ENCODE data around the gene CHI3L2. TPM values are rescaled to one million over a fixed set of nuclear protein-coding genes. Genes with fewer than 3 reads are reported as not detected.

The CHI3L2 gene
- total RNA-seq, 1 donor from 2014 or later, result 2.8 TPM

DNA sequence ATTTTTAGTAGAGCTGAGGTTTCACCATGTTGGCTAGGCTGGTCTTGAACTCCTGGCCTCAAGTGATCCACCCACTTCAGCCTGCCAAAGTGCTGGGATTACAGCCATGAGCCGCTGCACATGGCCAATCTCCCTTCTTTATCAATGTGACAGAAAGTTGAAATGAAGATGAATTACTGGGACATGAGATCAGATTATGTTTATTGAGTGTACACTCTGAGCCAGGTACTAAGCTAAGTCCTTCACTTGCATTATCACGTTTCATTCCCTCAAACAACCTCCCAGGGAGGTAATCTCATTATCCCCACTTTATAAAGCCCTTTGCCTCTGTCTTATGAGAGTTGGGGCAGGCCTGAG lies 6.3 kb upstream of the CHI3L2 start:
- no peak for DNase-seq (ENCODE audit: low spot score)

DNA sequence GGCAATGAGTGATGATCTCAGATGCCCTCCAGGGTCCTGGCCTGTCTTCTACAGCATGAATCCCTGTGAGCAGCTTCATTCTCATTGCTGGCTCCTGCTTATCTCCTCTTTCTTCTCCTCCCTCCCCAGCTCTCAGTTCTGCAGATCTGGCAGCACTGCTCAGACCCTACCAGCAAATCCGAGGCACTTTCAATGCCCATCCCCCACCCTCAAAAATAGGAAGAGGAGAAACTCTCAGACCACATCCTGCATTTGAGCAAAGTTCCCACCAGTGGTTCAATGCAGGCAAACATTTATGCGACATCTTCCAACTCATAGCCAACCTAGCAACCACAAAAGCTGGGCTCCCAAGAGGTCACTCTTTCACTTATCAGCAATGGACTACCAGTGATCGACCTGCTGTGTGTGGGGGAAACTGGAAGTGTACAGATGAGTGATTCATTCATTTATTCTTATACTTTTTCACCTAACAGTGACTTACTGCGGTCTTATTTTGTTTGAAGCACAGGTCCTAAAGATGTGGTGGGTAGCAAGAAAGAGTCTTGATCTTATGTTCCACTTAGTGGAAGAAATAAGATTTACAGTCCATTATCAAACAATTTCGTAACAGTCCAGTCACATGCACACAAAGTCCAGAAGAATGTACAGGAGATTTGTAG lies 5.8 kb upstream of the CHI3L2 start:
- peak; percentile 33 for DNase-seq (ENCODE audit: low spot score)

DNA sequence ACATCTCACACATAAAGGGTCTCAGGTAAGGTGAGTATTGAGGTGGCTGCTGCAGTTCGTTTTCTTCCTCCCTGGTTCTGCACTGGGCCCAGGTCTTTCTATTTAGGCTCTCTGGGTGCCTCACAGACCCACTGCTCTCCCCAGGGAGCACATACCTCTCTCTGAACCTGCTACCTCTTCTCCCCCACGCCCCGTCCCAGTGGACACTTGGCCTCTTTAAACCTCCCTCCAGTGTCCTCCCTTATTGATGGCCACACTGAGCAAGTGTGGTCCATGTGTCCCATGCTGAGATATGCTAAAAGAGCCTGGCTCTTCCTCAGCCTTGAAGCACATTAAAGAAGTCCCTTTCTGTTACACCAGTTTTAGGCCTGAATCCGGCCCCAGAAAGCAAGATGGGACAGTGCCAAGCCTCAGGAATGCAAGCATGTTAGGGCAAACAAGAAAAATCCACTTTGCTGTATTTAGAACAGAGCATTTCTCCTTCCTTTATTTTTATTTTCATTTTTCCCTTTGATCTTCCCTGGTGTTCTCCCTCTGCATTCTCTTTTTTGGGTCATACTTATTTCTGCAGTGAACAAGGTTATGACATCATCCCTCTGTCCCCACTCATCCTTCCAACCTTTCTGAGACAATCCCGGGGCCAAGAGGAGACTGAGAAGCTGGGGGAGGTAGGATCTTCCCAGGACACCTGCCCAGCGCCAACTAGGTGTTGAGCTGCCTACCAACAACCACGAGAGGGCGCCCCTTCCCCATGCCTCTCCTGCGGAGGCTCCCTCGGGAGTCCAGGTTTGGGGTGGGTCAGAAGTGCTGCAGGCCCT lies 5.0 kb upstream of the CHI3L2 start:
- DNase-seq (ENCODE audit: low spot score), result peak; percentile 68

DNA sequence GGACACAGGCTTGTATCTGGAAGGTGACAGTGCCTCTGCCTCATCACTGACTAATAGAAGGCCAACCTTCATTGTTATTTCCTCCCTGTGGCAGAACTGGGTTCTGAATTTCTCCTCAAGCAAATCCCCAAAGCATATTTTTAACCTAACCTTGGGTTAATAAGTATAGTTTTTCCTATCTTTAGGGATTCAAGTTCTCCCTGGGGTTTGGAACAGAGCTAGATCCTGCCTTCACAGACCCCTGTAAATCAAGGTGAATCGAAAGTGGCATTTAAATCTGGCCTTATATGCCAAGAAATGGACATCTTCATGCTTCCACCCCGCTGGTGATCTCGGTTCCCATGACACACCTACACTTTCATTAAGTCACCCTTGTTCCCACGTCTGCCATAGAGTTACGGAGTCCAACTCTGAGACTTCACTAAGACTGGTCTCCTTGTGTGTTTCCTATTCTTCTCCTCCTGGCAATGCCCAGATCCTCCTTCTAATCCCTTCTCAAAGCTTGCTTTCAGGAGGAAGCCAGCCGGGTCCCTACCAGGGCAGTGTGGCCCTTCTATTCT lies 4.3 kb upstream of the CHI3L2 start:
- no peak for DNase-seq (ENCODE audit: low spot score)

DNA sequence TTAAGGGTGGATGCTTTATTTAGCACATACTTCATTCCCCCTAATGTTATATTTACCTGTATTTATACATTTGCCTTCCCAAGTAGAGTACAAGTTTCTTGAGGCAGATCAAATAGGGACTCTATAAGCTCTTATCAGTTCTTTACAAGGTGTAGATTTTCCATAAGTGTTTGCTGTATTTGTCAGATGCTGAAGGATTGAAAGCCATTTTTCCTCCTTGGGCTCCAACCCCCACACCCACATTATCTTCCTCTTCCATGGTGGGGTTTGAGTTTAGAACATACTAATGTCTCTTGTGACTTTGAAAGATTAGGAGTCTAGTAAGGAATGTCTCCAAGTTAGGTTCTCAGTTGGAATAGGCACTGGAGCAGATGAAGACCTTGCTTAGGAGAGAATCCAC lies 2.4 kb upstream of the CHI3L2 start:
- DNase-seq (ENCODE audit: low spot score), result no peak

DNA sequence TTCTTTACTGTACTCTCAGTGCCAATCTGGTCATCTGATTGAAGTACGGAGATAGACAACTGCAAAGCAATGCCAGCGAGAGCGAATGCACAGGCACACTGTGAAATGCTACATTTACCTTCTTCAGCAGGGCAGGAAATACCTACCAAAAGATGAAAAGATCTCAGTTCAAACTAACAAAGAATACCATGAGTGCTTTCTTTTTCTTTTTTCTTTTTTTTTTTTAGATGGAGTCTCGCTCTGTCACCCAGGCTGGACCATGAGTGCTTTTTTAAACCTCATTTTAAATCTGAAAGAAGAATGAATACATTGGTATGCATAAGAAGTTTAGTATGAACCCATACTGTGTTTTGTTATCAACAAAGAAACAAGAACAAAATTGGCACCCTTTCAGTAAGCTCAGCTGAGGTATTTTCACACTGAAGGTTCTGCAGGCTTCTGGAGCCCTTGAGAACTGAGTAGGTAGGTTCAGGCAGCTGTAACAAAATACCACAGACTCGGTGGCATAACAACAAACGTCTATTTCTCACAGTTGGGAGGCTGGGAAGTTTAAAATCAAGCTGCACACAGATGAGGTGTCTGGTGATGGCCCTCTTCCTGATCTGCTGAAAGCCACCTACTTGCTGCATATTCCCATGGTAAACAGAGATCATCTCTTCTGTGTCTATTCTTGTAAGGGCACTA lies 1.7 kb upstream of the CHI3L2 start:
- DNase-seq (ENCODE audit: low spot score), result no peak

DNA sequence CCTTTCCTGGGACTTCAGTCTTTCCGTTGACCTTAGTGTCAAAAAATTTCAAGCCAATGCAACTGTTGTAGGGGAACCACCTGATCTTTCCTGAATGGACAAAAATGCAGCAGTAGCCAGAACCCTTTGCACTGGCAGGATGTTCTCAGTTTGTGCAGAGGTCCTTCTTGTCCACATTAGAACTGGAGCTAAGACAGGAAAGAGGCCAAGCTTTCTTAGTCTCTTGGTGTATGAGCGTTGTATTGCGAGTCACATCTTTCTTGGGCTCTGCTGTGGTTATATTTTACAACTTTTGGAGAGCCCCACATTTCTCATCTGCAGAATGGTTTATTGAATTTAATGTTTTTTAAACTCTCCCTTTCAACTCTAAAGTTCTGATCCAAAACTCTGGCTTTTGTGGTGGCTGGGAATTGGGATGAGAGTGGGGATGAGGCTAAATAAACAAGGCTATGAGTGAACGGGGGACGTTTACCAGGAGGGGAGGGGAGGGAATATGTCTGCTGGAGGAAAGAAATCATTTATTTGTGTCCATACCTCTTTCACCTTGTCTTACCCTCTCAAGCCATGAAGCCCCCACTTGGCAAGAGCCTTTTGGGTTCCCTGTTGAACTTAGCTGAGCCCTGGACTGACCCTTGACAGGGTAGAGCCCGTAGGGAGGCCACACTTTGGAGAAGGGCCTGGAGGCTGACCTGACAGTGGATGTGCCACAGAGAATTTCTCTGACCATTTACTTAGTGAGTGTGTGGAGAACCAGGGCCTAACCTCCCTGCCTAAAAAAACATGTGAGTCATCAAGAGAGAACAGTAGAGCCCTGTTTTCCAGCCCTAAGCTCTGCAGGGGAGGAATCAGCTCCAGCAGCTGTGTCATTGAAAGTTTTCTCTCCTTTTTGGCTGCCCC lies 586 bp downstream of the CHI3L2 start:
- peak; percentile 32 for DNase-seq (ENCODE audit: low spot score)

DNA sequence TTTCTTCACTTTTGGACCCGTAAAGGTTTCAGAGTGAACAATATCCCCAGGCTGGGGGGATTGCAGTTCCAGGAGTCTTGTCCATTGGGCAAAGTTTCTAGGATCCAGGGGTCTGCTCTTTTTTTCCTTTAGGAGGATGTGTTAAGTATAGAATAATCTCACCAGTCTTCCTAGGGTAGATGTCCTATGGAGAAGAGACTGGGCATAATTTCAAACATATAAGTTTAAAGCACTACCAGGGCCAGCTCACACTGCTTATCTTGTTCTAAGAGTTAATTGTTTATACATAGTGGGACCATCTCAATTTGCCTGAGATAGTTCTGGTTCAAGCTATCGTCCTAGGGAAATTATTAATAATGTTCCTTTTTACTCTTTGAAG lies 1.2 kb downstream of the CHI3L2 start:
- DNase-seq (ENCODE audit: low spot score), result no peak

DNA sequence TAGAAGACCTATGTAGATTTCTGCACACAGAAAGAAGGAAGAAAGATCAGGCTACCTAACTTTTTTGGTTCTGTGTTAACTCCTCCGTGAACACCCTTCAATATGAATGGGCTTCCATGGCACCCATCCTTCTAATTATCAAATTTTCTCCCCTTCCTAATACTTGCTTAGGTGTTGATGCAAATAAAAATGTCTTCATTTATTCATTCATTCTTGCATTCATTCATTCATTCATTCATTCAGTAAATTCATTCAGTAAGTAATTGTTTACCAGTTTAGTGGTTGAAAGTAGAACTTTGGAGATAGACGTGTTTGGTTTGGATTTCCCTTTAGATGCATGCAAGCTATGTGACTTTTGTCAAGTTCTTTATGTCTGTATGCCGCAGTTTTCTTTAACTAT lies 4.6 kb downstream of the CHI3L2 start:
- DNase-seq (ENCODE audit: low spot score), result no peak

DNA sequence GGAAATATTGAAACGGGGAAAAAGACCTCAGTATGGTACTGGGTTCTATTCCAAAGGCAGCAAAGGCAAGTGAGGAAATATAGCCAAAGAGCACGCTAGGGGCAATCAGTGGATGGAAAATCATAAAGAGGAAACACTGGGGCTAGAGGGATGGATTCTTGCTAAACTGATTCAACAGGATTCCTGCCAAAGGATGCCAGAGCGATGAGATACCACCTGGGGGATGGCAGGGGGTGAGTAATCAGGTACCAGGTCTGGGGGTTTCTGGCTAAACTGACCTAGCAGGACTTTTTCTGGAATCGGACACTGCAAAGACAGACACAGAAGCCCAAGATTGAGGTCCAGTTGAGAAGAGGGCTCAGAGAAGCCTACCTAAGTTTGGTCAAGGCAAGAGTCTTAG lies 6.7 kb downstream of the CHI3L2 start:
- DNase-seq (ENCODE audit: low spot score), result no peak

DNA sequence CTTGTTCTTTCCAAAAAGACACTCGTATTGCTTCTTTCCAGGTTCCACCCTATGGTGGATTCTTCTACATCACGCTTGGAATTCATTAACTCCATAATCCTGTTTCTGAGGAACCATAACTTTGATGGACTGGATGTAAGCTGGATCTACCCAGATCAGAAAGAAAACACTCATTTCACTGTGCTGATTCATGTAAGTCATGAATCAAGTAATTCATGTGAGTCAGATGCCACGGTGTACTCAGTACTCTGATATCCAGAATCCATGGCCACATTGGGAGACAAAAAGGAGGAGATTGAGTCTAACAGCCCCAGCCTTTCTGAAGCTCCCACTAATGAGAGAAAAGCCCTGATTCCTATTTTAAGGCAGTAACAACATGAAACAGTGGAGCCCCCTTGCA lies 7.4 kb downstream of the CHI3L2 start:
- DNase-seq (ENCODE audit: low spot score), result no peak

DNA sequence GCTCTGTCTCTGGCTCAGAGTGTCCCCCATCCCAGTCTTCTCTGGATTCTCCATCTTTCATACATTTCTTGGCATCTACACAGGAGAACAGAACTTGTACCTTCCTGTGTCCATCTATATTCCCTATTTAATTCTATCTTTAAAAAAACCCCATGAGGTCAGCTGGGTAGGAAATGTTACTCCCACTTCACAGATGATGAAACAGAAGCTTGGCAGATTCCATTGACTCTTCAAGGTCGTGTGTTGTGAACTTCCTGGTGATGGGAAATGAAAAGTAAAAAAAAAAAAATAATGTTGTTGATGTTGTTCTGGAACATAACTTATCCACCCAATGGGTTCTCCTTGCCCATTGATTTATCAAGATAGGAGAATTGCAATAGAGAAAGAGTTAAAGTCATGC lies 8.9 kb downstream of the CHI3L2 start:
- DNase-seq (ENCODE audit: low spot score), result no peak

DNA sequence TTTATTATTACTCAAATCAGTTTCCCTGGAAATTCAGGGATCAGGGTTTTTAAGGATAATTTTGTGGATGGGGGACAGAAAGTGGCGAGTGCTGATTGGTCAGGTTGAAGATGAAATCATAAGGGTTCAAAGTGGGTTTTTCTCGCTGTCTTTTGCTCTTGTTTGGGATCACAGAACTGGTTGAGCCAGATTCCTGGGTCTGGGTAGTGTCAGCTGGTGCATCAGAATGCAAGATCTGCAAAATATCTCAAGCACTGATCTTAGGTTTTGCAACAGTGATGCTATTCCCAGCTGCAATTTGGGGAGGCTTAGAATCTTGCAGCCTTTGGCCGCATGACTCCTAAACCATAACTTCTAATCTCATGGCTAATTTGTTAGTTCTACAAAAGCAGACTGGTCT lies 9.3 kb downstream of the CHI3L2 start:
- DNase-seq (ENCODE audit: low spot score), result no peak

DNA sequence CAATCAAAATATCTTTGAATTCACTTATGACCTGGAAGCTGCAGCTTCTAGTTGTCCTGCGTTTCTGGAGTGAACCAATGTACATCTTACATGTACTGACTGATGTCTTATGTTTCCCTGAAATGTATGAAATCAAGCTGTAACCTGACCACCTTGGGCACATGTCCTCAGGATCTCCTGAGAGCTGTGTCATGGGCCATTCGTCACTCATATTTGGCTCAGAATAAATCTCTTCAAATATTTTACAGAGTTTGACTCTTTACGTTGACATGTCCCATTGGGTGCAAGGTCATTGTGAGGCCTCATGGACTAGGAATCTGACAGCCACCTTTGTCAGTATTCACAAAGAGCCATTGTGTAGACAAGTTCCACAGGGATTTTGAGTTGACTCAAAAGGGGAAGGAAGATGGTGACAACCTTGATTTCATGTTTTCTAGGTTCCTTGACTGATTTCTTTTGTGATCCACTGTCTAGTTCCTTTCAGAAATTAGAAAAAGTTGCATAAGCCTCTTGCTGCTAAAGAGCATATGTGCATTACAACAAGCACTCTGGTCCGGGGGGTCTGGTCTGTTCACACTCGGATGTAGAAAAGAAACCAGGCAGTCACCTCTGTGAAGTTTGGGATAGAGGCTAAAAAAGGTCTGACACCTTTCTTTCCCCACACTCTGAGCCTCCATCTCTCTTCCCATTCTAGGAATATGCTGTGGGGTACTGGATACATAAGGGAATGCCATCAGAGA lies 10.7 kb downstream of the CHI3L2 start:
- DNase-seq (ENCODE audit: low spot score), result no peak

DNA sequence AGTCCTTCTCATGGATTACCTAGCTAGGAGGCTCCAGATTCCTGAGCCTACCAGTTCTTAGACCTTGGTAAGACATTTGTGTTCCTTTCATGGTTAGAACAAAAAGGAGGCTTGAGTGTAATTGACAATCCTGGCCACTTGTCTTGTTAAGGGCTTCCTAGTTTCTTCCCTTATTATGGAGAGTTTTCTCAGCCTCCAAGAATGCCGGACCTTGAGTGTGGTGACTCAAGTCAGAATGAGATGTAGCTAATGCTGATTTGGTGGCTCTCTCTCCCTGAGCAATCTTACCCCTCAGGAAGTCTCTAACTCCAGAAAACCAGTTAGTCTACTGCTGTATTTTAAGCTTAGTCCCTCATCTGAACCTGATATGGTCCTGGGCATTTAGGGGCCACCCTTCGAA lies 14.3 kb downstream of the CHI3L2 start:
- no peak for DNase-seq (ENCODE audit: low spot score)

DNA sequence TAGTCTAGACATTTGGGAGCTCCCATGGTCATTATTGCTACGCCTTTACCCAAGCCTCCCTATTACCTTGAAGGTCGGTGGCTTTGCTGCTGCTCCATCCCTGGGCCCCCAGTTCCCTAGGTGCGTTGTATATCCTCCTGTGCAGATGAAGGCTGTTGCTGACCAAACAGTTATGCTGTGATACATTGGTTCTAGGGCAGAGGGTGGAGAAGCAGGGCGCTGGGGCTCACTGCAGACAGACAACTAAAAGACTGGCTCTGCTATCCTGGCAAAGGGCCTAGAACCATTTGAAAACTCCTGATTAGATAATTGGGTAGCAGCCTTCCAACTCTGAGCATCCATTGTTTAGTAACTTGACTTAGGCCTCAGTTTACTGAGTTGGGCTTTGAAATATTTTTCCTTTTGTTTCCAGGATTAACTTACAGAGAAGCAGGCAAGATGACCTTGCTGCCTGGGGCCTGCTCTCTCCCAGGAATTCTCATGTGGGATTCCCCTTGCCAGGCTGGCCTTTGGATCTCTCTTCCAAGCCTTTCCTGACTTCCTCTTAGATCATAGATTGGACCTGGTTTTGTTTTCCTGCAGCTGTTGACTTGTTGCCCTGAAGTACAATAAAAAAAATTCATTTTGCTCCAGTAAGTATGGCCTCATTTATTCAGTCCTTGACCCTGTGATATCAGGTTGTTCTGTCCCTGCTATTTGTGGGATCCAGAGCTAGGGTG lies 15.5 kb downstream of the CHI3L2 start:
- DNase-seq (ENCODE audit: low spot score), result no peak

DNA sequence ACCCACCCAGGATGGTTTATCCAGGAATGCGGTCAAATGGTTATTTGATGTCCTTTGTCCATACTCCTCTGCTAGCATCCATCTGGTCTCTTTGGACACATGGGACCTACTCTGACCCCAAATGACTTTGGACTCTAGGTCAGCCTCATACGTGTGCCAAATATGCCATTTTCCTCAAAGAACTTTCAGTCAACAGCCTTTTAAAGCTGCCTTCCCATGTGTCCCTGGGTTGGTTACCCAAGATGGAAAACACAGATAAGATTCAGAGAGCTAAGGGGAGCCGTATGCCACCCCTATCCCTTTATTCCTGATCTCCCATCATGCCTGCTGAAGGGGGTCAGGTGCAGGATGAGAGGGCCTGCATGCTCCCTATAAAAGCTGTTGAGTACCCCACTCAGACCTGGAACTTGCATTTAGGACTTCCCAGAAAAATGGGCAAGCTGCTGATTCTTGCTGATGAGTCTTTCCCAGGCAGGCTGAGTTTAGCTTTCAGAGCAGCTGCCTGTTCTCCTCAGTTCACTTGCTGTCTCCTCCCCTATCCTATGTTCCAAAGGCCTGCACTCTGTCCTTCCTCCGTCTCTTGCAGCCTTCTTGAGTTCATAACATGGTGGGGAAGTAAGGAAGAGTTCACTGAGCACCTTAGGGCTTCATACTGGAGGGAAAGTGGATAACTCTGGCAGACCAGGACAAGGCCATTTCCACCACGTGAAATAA lies 19.8 kb downstream of the CHI3L2 start:
- no peak for DNase-seq (ENCODE audit: low spot score)

DNA sequence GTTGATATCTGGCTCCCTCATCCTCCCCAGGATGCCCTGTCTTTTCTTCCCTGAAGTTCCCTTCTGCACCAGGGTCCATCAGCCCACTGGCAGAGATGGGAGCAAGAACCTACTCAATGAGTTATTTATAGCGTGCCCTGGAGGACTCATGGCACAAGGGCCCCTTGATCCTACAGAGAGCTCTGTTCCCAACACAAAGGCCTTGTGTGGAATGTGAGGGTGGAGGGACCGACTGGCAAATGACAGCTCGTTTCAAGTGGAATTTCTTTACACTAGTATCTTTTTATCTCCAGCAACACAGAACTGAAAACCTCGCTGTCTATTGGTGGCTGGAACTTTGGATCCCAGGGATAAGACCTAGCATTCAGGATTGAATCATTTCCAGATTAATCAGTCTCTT lies 22.4 kb downstream of the CHI3L2 start:
- no peak for DNase-seq (ENCODE audit: low spot score)

DNA sequence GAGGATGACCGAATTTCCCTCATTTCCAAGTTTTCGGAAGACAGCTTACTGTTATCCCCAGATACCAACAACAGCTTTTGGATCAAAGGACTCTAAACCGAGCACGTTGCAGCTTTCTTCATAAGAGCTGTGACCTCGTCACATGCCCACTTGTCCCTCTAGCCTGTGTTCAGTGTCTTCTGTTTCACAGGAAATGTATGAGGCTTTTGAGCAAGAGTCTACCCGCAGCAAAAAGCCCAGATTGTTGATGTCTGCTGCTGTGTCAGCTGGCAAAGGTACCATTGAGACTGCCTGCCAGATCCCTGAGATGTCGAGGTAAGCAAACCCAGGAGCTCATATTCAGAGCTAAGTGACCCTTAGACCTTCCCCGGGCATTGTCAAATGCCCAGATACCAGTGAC lies 24.1 kb downstream of the CHI3L2 start:
- no peak for DNase-seq (ENCODE audit: low spot score)

DNA sequence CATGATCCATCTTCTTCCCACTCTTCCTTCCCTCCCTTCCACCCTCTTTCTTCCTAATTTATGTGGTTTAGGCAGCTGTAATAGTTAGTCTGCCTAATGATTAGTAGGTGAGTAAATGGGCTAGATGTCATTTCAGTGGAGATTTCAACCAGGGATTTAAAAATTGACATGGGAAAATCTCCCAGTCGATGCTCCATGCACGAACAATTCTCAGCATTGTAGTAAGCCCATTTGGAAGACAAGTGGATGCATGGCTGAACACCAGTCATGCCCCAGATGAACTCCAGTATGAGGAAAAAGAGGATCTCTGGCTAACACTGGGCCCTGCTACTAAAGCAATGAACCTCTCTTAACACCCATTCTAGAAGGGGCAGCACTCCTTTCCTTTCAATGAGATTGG lies 25.3 kb downstream of the CHI3L2 start:
- DNase-seq (ENCODE audit: low spot score), result no peak

Measured in mucosa of gallbladder (tissue), 1 donor.